KBM-7 (cell line): ENCODE data around the gene TMEM44.
A peak's percentile ranks its signal among the peaks of the same experiment; 100 is the strongest.

ENCODE experiments used
- DNase-seq: peaks from one replicate; pipeline ENCODE4 v3.0.0-alpha.2; 2015
- in situ Hi-C: fragments of 300-500 bp; cut with MboI; formaldehyde crosslinking; loops from 2 replicates; pipeline ENCODE4 v1.14.3; 2020; ENCODE audit warnings: low sequenced_read_pairs, low pct_unique_long_range_greater_than_20kb, mixed read lengths

TMEM44 gene

DNA sequence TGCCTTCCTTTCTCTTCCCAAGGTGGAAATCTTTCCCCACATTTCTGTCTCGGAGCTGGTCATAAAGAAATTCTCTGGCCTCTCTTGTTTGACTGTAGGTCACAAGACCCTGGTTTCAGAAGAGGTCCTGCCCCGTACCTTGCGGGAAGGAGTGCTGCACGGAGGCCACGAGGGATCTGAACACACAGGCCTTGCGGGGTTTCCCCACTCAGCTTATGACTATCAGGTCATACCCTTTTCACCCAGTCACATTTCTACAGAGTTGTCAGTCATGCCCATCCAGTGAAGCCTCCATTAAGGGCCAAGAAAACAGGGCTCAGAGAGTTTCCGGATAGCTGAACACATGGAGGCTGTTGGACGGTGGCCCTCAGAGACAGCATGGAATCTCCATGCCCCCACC is 91.7 kb downstream of the TMEM44 start:
- in situ Hi-C loops, result no loop called here
- no peak for DNase-seq

DNA sequence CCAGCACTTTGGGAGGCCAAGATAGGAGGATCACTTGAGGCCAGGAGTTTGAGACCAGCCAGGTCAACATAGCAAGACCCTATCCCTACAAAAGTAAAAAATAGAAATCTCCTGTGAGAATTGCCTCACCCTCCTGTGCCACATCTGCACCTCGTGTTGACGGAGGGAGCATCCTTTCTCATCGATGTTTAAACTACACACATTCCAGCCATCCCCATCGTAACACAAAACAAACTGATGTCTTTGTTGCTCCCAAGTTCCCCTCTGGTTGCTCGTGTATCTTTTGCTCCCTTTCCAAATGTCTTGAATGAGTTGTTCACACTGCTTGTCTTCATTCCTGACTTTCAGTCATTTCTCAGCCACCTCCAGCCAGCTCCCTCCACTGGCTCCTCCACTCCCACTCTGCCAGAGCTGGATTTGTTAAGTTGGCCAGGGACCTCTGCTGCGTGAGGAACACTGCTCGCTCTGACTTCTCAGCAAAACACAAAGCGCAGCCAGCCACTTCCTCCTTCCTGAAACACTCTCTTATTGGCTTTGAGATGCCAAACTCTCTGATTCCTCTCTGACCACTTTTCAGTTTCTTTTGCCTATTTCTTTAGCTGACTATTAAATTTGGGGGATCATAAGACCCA is 92.8 kb downstream of the TMEM44 start:
- peak; percentile 76 for DNase-seq
- in situ Hi-C loops, result no loop called here

DNA sequence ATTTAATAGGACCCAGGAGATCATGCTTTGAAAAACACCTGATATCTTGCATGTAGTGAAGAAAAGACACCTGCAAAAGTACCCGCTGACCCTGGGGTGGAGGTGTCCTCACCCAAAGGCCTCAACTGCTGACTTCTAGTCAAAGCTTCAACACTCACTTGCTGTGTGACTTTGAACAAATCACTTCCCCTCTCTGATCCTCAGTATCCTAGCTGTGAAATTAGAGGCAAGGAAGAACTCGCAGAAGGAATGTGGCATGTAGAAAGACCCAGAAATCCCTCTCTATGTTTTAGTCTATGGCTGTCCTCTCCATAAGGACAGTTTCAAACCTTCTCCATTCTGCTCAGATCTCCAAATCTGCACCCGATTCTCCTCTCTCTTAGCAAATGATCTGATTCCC is 93.7 kb downstream of the TMEM44 start:
- in situ Hi-C loops, result no loop called here
- no peak for DNase-seq

DNA sequence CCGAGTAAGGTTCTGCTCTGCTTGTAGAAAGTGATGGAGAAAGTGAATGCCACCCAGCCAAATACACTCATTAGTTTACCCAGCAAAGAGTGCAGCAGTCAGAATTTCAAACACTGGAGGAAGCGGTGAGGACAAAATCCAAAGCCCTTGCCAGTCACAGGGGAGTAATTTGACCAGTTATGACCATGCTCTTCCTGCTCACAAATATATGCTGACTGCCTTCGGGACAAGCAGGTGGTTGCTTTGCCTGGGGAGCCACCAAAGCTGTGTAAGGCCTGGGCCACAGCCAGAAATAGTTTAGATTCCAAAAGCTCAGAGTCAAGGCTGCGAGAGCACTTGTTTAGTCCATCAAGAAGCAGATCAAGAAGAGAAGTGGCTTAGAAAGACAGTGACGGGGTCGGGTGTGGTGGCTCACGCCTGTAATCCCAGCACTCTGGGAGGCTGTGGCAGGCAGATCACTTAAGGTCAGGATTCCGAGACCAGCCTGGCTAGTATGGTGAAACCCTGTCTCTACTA is 95.4 kb downstream of the TMEM44 start:
- in situ Hi-C loops, result no loop called here
- DNase-seq, result peak; percentile 17
